ENCODE data around the gene PPFIA4.

PPFIA4 gene

DNA sequence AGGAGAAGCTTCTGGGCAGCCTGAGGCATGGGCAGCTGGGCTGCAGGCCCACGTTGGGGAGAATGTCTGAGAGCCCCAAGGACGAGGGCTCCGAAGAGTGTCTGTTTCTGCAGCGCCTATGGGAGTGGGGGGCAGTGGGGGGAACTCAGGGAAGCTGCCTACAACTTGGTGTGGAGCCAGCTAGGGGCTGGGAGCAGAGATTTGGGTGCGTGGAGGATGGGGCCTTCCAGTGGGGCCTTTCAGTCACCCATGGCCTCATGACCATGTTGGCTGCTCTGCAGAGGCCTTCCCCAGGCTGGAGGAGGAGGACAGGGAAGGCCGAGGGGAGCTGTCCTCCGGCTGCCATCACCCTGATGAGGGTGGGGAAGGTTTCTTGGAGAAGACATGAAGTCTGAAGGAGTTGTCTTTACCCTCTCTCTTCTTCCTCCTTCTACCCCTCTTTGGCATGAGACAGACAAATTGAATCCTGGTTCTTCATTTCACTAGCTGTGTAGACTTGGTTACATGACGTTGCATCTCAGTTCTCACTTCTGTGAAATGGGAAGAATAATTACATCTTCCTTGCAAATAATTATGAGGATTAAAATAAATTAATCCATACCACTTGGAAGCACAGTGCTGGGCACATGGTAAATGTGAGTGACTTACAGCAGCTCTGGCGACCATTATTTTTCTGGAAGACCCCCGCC lies 8.3 kb downstream of the PPFIA4 start:
- no peak for TF ChIP-seq SUZ12 (IDR thresholded peaks at IDR 0.05)
- no peak for TF ChIP-seq BHLHE40 (IDR thresholded peaks at IDR 0.05; ENCODE audit: borderline replicate concordance)
- no peak for TF ChIP-seq ZNF384 (IDR thresholded peaks at IDR 0.05)
- no peak for TF ChIP-seq CTBP1 (IDR thresholded peaks at IDR 0.05; ENCODE audit: borderline replicate concordance)
- no peak for TF ChIP-seq FOXA1 (IDR thresholded peaks at IDR 0.05)
- TF ChIP-seq NFRKB (IDR thresholded peaks at IDR 0.05) = no peak
- TF ChIP-seq, protein P1, sequence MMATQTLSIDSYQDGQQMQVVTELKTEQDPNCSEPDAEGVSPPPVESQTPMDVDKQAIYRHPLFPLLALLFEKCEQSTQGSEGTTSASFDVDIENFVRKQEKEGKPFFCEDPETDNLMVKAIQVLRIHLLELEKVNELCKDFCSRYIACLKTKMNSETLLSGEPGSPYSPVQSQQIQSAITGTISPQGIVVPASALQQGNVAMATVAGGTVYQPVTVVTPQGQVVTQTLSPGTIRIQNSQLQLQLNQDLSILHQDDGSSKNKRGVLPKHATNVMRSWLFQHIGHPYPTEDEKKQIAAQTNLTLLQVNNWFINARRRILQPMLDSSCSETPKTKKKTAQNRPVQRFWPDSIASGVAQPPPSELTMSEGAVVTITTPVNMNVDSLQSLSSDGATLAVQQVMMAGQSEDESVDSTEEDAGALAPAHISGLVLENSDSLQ (IDR thresholded peaks at IDR 0.05) = no peak
- no peak for TF ChIP-seq LEF1 (IDR thresholded peaks at IDR 0.05; ENCODE audit: borderline replicate concordance)
- TF ChIP-seq L3MBTL2 (conservative IDR thresholded peaks at IDR 0.05) = no peak
- no peak for TF ChIP-seq ARNT (IDR thresholded peaks at IDR 0.05)
- no peak for TF ChIP-seq ELF4 (IDR thresholded peaks at IDR 0.05)
- no peak for TF ChIP-seq FOXM1 (IDR thresholded peaks at IDR 0.05; ENCODE audit: borderline replicate concordance)
- TF ChIP-seq HDGF (IDR thresholded peaks at IDR 0.05; ENCODE audit: borderline replicate concordance) = no peak
- no peak for TF ChIP-seq TARDBP (IDR thresholded peaks at IDR 0.05)
- no peak for TF ChIP-seq SP1 (IDR thresholded peaks at IDR 0.05)
- CTCF ChIA-PET = interaction anchor here (0.6 to 2.3 kb wide), 3 partner anchors 233 to 459 kb away, joined by 3 to 13 read pairs (median 4); no protein-coding TSS in a partner anchor
- POLR2A ChIA-PET = interaction anchor here (1.3 kb wide), 1 partner anchor 9 kb away, joined by 4 read pairs; the partner anchor contains the start of gene PPFIA4
- DNase-seq (ENCODE audit: extremely low spot score) = no peak

DNA sequence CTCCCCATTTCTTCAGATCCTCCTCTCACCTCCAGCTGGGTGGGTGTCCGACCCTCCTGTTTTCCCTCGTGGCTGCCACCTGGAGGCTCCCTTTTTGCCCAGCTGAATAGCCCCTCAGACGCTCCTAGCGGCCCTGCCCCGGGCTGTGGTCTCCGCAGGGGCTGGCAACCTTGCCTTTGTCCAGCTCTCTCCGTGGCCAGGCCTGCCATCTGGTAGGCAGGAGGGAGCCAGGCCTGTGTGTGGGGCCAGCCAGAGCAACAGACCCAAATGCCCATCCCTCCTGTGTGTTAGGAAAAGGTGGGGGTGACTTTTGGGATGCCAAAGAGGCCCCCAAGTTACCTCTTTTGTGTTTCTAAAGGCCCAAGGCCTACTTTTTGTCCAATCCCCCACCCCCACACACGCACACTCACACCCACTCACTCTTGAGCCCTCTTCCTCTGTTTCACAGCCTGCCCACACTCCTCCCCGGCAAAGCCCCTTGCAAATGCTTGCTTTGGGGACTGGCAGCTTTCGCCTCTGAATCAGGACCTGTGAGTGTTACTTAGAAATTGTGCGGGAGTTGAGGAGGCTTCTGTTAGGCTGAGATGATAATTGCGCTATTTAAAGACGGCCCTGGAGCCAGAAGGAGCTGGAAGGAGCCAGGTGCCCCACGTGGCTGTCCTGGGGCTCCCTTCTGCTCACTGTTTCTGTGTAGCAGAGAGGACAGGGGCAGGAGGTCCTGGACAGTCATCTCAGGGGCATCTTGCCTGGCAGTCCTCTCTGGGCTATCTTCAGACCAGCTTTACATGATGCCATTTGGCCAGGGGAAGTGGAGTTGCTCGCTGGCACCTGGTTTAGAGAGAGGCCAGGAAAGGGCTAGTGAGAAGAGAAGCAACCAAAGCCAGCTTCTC lies 9.1 kb downstream of the PPFIA4 start:
- ChIA-PET CTCF (interaction anchor here (0.6 to 2.3 kb wide), 4 partner anchors 23 to 458 kb away, joined by 3 to 13 read pairs (median 4); no protein-coding TSS in a partner anchor), POLR2A (no interaction called here)
- no peak for TF ChIP-seq FOXK2 (IDR thresholded peaks at IDR 0.05)
- DNase-seq (ENCODE audit: extremely low spot score) = no peak

DNA sequence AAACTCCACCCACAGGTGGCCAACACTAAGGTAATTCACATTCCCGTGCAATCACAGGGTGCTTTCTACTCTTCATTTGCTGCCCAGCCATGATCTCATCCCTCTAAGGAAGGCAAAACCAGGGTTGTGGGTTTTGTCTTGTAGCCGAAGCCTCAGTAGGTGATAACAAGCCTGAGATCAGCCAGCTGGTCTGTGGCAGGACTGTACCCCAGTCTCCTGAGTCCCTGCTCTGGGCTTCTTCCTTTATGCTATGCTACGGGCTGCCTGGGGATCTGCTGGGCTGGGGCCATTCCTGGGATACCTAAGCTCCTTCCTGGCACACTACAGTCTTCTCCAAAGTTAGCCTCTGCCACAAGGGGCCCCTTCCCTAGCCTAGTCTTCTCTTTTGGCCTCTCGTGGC lies 9.8 kb downstream of the PPFIA4 start:
- no peak for DNase-seq (ENCODE audit: extremely low spot score)
- ChIA-PET CTCF (interaction anchor here (1.4 to 1.6 kb wide), 3 partner anchors 22 to 231 kb away, joined by 3 to 5 read pairs (median 3); no protein-coding TSS in a partner anchor), POLR2A (interaction anchor here (1.1 kb wide), 1 partner anchor 10 kb away, joined by 4 read pairs; the partner anchor contains the start of gene PPFIA4)
- TF ChIP-seq FOXK2 (IDR thresholded peaks at IDR 0.05) (no peak), LEF1 (IDR thresholded peaks at IDR 0.05; ENCODE audit: borderline replicate concordance) (no peak), FOXA1 (IDR thresholded peaks at IDR 0.05) (no peak), ELF4 (IDR thresholded peaks at IDR 0.05) (no peak), NFRKB (IDR thresholded peaks at IDR 0.05) (no peak), BHLHE40 (IDR thresholded peaks at IDR 0.05; ENCODE audit: borderline replicate concordance) (no peak), FOXM1 (IDR thresholded peaks at IDR 0.05; ENCODE audit: borderline replicate concordance) (no peak), CTBP1 (IDR thresholded peaks at IDR 0.05; ENCODE audit: borderline replicate concordance) (no peak), HDGF (IDR thresholded peaks at IDR 0.05; ENCODE audit: borderline replicate concordance) (no peak), SP1 (IDR thresholded peaks at IDR 0.05) (no peak), ZNF384 (IDR thresholded peaks at IDR 0.05) (no peak), SUZ12 (IDR thresholded peaks at IDR 0.05) (no peak), TARDBP (IDR thresholded peaks at IDR 0.05) (no peak), L3MBTL2 (conservative IDR thresholded peaks at IDR 0.05) (no peak), ARNT (IDR thresholded peaks at IDR 0.05) (no peak)
- TF ChIP-seq, protein P1 (IDR thresholded peaks at IDR 0.05) = no peak

DNA sequence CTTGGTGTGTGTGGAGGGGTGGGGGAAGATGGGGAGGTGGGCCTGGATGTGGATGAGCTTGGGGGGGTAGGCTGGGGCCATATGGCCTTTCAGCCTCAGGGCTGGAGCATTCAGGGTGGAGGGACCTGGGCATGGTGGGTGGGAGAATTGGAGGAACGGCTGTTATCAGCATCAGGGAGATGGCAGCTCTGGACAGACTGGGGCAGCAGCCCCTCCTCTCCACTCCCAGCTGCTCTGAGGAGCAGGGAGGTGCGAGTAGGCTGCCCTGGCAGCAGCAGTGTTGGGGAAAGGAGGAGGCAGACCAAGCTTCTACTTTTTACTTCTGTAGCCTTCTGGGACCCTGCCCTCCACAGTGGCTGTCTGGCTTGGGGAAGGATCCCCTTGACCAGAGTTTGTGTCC lies 10.2 kb downstream of the PPFIA4 start:
- ChIA-PET POLR2A (interaction anchor here (1.1 to 1.3 kb wide), 2 partner anchors 9 to 10 kb away, joined by 3 to 4 read pairs; partner anchors contain the start of gene PPFIA4), CTCF (interaction anchor here (1.4 to 1.6 kb wide), 3 partner anchors 21 to 231 kb away, joined by 3 to 5 read pairs (median 3); no protein-coding TSS in a partner anchor)
- DNase-seq (ENCODE audit: extremely low spot score) = no peak
- TF ChIP-seq LEF1 (IDR thresholded peaks at IDR 0.05; ENCODE audit: borderline replicate concordance) (no peak), SP1 (IDR thresholded peaks at IDR 0.05) (no peak), FOXM1 (IDR thresholded peaks at IDR 0.05; ENCODE audit: borderline replicate concordance) (no peak), NFRKB (IDR thresholded peaks at IDR 0.05) (no peak), BHLHE40 (IDR thresholded peaks at IDR 0.05; ENCODE audit: borderline replicate concordance) (no peak), CTBP1 (IDR thresholded peaks at IDR 0.05; ENCODE audit: borderline replicate concordance) (no peak), TARDBP (IDR thresholded peaks at IDR 0.05) (no peak), ELF4 (IDR thresholded peaks at IDR 0.05) (no peak), ARNT (IDR thresholded peaks at IDR 0.05) (no peak), ZNF384 (IDR thresholded peaks at IDR 0.05) (no peak), FOXA1 (IDR thresholded peaks at IDR 0.05) (no peak), SUZ12 (IDR thresholded peaks at IDR 0.05) (no peak), L3MBTL2 (conservative IDR thresholded peaks at IDR 0.05) (no peak), HDGF (IDR thresholded peaks at IDR 0.05; ENCODE audit: borderline replicate concordance) (no peak), FOXK2 (IDR thresholded peaks at IDR 0.05) (no peak)
- TF ChIP-seq, protein P1 (IDR thresholded peaks at IDR 0.05) = no peak
